Measurements from ENCODE around the gene PTPN6.

GRCh38 chr12:6902448-6902847, 48.7 kb upstream of the PTPN6 start:
- TF ChIP-seq FOXK2 (IDR thresholded peaks at IDR 0.05) = no peak
- TF ChIP-seq FOXM1 (IDR thresholded peaks at IDR 0.05; ENCODE audit: borderline replicate concordance) = no peak
- no peak for TF ChIP-seq ZNF384 (IDR thresholded peaks at IDR 0.05)
- TF ChIP-seq SP1 (IDR thresholded peaks at IDR 0.05) = no peak
- no peak for TF ChIP-seq ARNT (IDR thresholded peaks at IDR 0.05)
- TF ChIP-seq FOXA1 (IDR thresholded peaks at IDR 0.05) = no peak
- no peak for TF ChIP-seq CTBP1 (IDR thresholded peaks at IDR 0.05; ENCODE audit: borderline replicate concordance)
- no peak for TF ChIP-seq ELF4 (IDR thresholded peaks at IDR 0.05)
- TF ChIP-seq HDGF (IDR thresholded peaks at IDR 0.05; ENCODE audit: borderline replicate concordance) = no peak
- TF ChIP-seq PKNOX1 (IDR thresholded peaks at IDR 0.05) = no peak
- no peak for TF ChIP-seq SUZ12 (IDR thresholded peaks at IDR 0.05)
- no peak for TF ChIP-seq BHLHE40 (IDR thresholded peaks at IDR 0.05; ENCODE audit: borderline replicate concordance)
- no peak for TF ChIP-seq LEF1 (IDR thresholded peaks at IDR 0.05; ENCODE audit: borderline replicate concordance)

Measured in HEK293T (cell line).